Calu3 (cell line): ENCODE results near the gene PLEKHO2. TPM values are rescaled to one million over a fixed set of nuclear protein-coding genes. Genes with fewer than 3 reads are reported as not detected.

Experiments
- BruUV-seq: library from RNA; stranded (reverse); fragments of 400-500 nt; replicated peaks from 2 replicates; lab custom pipeline; 2021; lab: Mats Ljungman, UMichigan
- CTCF ChIA-PET: fragments of 300-600 bp; sonication (Branson Sonifier 250); formaldehyde crosslinking; loops from one replicate; lab custom pipeline; 2022; ENCODE audit warnings: antibody characterized with exemption; lab: Charles Lee
- DNase-seq: peaks from one replicate; pipeline ENCODE4 v3.0.0; 2022
- H3K27ac Mint-ChIP-seq: one replicate; pipeline ENCODE4 v1.8.0; 2022; ENCODE audit warnings: mixed read lengths; ENCODE audit not compliant: unreplicated experiment
- H3K27me3 Mint-ChIP-seq: one replicate; pipeline ENCODE4 v1.8.0; 2022; ENCODE audit warnings: mixed read lengths; ENCODE audit not compliant: unreplicated experiment
- H3K36me3 Mint-ChIP-seq: one replicate; pipeline ENCODE4 v1.8.0; 2022; ENCODE audit warnings: mild to moderate bottlenecking, moderate library complexity, mixed read lengths; ENCODE audit not compliant: insufficient read depth, unreplicated experiment
- H3K4me1 Mint-ChIP-seq: one replicate; pipeline ENCODE4 v1.8.0; 2022; ENCODE audit warnings: mild to moderate bottlenecking, low read depth, mixed read lengths; ENCODE audit not compliant: unreplicated experiment
- H3K4me3 Mint-ChIP-seq: one replicate; pipeline ENCODE4 v1.8.0; 2022; ENCODE audit warnings: mild to moderate bottlenecking, low read depth, moderate library complexity, mixed read lengths; ENCODE audit not compliant: unreplicated experiment
- H3K9me3 Mint-ChIP-seq: one replicate; pipeline ENCODE4 v1.8.0; 2022; ENCODE audit warnings: low read depth, mixed read lengths; ENCODE audit not compliant: unreplicated experiment
- intact Hi-C: fragments of 100-400 bp; cut with micrococcal nuclease; formaldehyde crosslinking; loops from one replicate; pipeline ENCODE4 v1.10.0; 2022; ENCODE audit not compliant: unreplicated experiment
- total RNA-seq: library from RNA; stranded (reverse); gene quantifications from 2 replicates; pipeline ENCODE4 v1.2.3, GENCODE V29; 2022
- TF ChIP-seq, protein P1 (sequence below): fragments of 200-600 bp; IDR thresholded peaks from one replicate; pipeline ENCODE4 v1.8.0; 2022; ENCODE audit warnings: antibody characterized with exemption; ENCODE audit not compliant: unreplicated experiment

Gene PLEKHO2
- total RNA-seq, 1 experiment from 2014 or later = 2.0 TPM

DNA sequence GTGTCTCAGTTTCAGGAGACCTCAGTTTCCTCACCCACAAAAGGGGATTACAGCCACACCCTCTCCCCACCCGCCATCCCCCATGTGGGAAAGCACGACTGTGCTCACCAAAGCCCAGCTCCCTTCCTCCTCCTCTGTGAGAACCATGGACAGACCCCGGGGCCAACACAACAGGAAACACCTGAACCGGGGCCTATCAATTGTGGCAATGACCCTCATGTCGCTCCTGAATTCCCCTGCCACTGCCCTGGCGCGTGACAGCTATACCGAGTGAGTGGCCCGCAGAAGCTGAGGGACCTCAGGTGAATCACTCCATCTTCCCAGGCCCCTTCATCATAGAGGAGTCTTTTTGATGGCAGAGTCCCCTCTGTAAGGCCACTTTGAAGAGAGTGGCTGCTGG, 28.6 kb downstream of the PLEKHO2 start:
- H3K27ac Mint-ChIP-seq = no peak overlapping the region
- H3K4me1 Mint-ChIP-seq = no peaks in the 10 kb centered on the region
- H3K36me3 Mint-ChIP-seq = no peaks in the 10 kb centered on the region
- TF ChIP-seq, protein P1, sequence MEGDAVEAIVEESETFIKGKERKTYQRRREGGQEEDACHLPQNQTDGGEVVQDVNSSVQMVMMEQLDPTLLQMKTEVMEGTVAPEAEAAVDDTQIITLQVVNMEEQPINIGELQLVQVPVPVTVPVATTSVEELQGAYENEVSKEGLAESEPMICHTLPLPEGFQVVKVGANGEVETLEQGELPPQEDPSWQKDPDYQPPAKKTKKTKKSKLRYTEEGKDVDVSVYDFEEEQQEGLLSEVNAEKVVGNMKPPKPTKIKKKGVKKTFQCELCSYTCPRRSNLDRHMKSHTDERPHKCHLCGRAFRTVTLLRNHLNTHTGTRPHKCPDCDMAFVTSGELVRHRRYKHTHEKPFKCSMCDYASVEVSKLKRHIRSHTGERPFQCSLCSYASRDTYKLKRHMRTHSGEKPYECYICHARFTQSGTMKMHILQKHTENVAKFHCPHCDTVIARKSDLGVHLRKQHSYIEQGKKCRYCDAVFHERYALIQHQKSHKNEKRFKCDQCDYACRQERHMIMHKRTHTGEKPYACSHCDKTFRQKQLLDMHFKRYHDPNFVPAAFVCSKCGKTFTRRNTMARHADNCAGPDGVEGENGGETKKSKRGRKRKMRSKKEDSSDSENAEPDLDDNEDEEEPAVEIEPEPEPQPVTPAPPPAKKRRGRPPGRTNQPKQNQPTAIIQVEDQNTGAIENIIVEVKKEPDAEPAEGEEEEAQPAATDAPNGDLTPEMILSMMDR = no peak
- no peak for DNase-seq
- no peak overlapping the region for H3K4me3 Mint-ChIP-seq
- intact Hi-C loops = no loop called here
- CTCF ChIA-PET = no interaction called here
- no TSS peak for BruUV-seq
- H3K9me3 Mint-ChIP-seq = no peaks in the 10 kb centered on the region
- H3K27me3 Mint-ChIP-seq = no peaks in the 10 kb centered on the region

DNA sequence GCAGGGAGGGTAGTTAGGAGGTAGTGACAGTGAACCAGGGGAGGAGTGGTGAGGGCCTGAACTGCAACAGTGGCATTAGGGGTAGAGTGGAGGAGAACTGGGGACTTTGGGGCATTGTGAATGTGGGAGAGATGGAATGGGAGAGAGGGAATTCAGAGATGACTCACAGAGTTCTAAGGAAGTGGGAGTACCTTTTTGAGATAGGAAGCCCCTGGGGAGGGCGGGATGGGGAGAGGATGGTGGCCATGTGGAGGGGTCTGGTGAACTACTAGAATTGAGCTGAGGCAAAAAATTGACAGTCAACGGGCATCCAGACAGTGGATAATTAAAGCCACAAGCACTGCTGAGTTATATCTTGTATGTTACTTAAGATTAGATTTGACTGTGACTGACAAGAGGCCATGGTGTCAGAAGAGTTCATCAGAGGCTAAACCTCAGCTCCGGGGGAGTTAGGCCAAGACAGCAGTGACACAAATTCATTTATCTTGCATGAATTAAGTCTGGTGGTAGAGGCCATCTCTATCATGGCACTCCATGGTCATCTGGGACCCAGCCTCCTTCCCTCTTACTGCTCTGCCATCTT, 34.0 kb downstream of the PLEKHO2 start:
- Mint-ChIP-seq H3K9me3 (no peaks in the 10 kb centered on the region), H3K27me3 (no peaks in the 10 kb centered on the region), H3K36me3 (no peaks in the 10 kb centered on the region), H3K4me1 (no peaks in the 10 kb centered on the region), H3K4me3 (no peak overlapping the region), H3K27ac (no peak overlapping the region)
- no peak for DNase-seq
- intact Hi-C loops = no loop called here
- no TSS peak for BruUV-seq
- TF ChIP-seq, protein P1 = no peak
- CTCF ChIA-PET = interaction anchor here (0.7 kb wide), 1 partner anchor 112 kb away, joined by 5 read pairs; no protein-coding TSS in a partner anchor

DNA sequence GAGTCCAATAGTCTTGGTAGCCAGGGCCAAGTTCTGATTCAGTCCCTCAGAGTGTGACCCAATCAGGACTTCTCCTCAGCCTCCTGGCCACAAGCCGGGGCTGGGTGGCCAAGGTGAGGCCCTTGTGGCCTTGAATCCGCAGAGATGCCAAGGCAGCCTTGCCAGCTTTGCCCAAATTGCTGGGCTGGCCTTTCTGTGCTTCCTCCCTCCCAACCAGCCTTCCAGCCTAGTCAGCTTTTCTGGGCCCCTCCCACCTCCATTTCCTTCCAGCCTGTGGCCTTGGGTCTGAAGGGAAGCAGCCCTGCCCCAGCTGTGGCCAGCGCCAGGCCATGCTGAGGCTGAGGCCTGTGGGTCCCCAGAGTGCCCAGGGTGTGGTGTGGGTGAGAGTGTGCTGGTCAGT, 35.7 kb downstream of the PLEKHO2 start:
- H3K27ac Mint-ChIP-seq = no peak overlapping the region
- BruUV-seq = no TSS peak

DNA sequence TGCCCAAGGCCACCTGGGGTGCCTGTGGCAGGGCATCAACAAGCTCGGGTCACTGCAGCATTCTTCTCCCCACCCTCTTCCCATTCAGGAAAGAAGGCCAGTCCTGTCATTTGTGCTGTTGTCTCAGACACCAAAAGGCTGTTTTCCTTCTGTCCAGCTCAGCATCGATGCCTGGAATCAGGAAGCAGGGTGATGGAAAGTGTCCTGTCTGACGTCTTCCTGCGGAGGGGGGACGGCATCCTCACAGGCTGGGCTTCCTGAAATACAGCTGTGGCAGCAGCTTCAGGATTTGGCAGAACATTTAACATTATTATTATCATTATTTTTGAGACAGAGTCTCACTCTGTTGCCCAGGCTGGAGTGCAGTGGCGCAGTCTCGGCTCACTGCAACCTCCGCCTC, 37.0 kb downstream of the PLEKHO2 start:
- TF ChIP-seq, protein P1 = no peak
- Mint-ChIP-seq H3K9me3 (no peaks in the 10 kb centered on the region), H3K4me1 (peaks cover 5% of the 10 kb centered on the region), H3K27me3 (no peaks in the 10 kb centered on the region), H3K27ac (no peak overlapping the region), H3K36me3 (no peaks in the 10 kb centered on the region), H3K4me3 (no peak overlapping the region)
- CTCF ChIA-PET = no interaction called here
- no peak for DNase-seq
- intact Hi-C loops = no loop called here
- no TSS peak for BruUV-seq

More for the DNA sequence above, 35.7 kb downstream of the PLEKHO2 start:
- no peak for DNase-seq
- no peaks in the 10 kb centered on the region for H3K27me3 Mint-ChIP-seq
- H3K4me3 Mint-ChIP-seq = no peak overlapping the region
- intact Hi-C loops = no loop called here
- H3K4me1 Mint-ChIP-seq = no peaks in the 10 kb centered on the region
- H3K36me3 Mint-ChIP-seq = no peaks in the 10 kb centered on the region
- H3K9me3 Mint-ChIP-seq = no peaks in the 10 kb centered on the region
- CTCF ChIA-PET = interaction anchor here (1.1 kb wide), 1 partner anchor 73 kb away, joined by 4 read pairs; no protein-coding TSS in a partner anchor
- TF ChIP-seq, protein P1 = no peak
